ENCODE measurements around the gene LY6G5B. TPM values are rescaled to one million over a fixed set of nuclear protein-coding genes. Genes with fewer than 3 reads are reported as not detected.

LY6G5B gene
- total RNA-seq, 6 donors from 2014 or later: 6.7 to 22.0 (median 12.3) TPM

- WGBS, 2 donors: 66 to 75% methylated on average over 7 to 11 of the region's 11 CpGs
- Histone ChIP-seq H3K4me3 (no peak overlapping the region), H3K27me3 (no peaks in the 10 kb centered on the region), H3K9me3 (no peaks in the 10 kb centered on the region), H3K4me1 (no peaks in the 10 kb centered on the region), H3K36me3 (peaks cover 17 to 94% (median 75%) of the 10 kb centered on the region in 4 donors), H3K27ac (no peak overlapping the region)
- TF ChIP-seq POLR2A (IDR thresholded peaks at IDR 0.05) (no peak), CTCF (IDR thresholded peaks at IDR 0.05) (peak in 2 of 6 experiments; percentile 9 to 11)
- DNase-seq (no peak), ATAC-seq (ENCODE audit: low FRiP score in 2 of 2) (no peak)
Measured at GRCh38 chr6:31689249-31690110, 19.7 kb downstream of the LY6G5B start.

- TF ChIP-seq CTCF (IDR thresholded peaks at IDR 0.05): no peak
- no peak for TF ChIP-seq POLR2A (IDR thresholded peaks at IDR 0.05)
- no peak for TF ChIP-seq POLR2AphosphoS5 (IDR thresholded peaks at IDR 0.05)
- no peak for TF ChIP-seq EP300 (IDR thresholded peaks at IDR 0.05)
Measured at GRCh38 chr6:31690231-31691077, 20.7 kb downstream of the LY6G5B start.

GRCh38 chr6:31691078-31691463 is 21.3 kb downstream of the LY6G5B start:
- Histone ChIP-seq H3K27me3 (no peaks in the 10 kb centered on the region), H3K9me3 (no peaks in the 10 kb centered on the region), H3K27ac (peak overlapping the region in 1 of 4 donors; percentile 10), H3K36me3 (peaks cover 21 to 99% (median 90%) of the 10 kb centered on the region in 4 donors), H3K4me3 (no peak overlapping the region), H3K4me1 (no peaks in the 10 kb centered on the region)
- ATAC-seq (ENCODE audit: low FRiP score in 2 of 2): no peak
- WGBS, 2 donors: 87 to 90% methylated on average over 6 of the region's 6 CpGs
- TF ChIP-seq CTCF (IDR thresholded peaks at IDR 0.05) (no peak), POLR2AphosphoS5 (IDR thresholded peaks at IDR 0.05) (no peak), EP300 (IDR thresholded peaks at IDR 0.05) (no peak), POLR2A (IDR thresholded peaks at IDR 0.05) (no peak)
- no peak for DNase-seq

More at GRCh38 chr6:31690231-31691077, 20.7 kb downstream of the LY6G5B start:
- Histone ChIP-seq H3K27me3 (no peaks in the 10 kb centered on the region), H3K9me3 (no peaks in the 10 kb centered on the region), H3K4me3 (no peak overlapping the region), H3K27ac (peak overlapping the region in 1 of 4 donors; percentile 10), H3K4me1 (no peaks in the 10 kb centered on the region), H3K36me3 (peaks cover 21 to 99% (median 84%) of the 10 kb centered on the region in 4 donors)
- no peak for ATAC-seq (ENCODE audit: low FRiP score in 2 of 2)
- 73 to 76% methylated on average over 10 of the region's 10 CpGs for whole genome bisulfite sequencing, 2 donors
- DNase-seq: no peak

- Histone ChIP-seq H3K36me3 (peaks cover 21 to 99% (median 88%) of the 10 kb centered on the region in 4 donors), H3K4me1 (no peaks in the 10 kb centered on the region), H3K4me3 (no peak overlapping the region), H3K27ac (no peak overlapping the region), H3K27me3 (no peaks in the 10 kb centered on the region), H3K9me3 (no peaks in the 10 kb centered on the region)
- 97 to 98% methylated on average over 10 to 12 of the region's 12 CpGs for WGBS, 2 donors
- DNase-seq (no peak), ATAC-seq (ENCODE audit: low FRiP score in 2 of 2) (no peak)
- no peak for TF ChIP-seq POLR2AphosphoS5 (IDR thresholded peaks at IDR 0.05)
- no peak for TF ChIP-seq POLR2A (IDR thresholded peaks at IDR 0.05)
- TF ChIP-seq EP300 (IDR thresholded peaks at IDR 0.05): no peak
- no peak for TF ChIP-seq CTCF (IDR thresholded peaks at IDR 0.05)
Measured at GRCh38 chr6:31691564-31692108, 21.9 kb downstream of the LY6G5B start.

Measured in upper lobe of left lung (tissue), 6 donors.